Liver (tissue), 9 donors: ENCODE results near the gene SIPA1L3. TPM values are rescaled to one million over a fixed set of nuclear protein-coding genes. Genes with fewer than 3 reads are reported as not detected.

ENCODE experiments used
- DNase-seq: peaks from one replicate; pipeline ENCODE4 v3.0.0-alpha.2; 2017; ENCODE audit warnings: low spot score
- H3K27ac ChIP-seq, 2 donors: one replicate each; pipeline ENCODE4 v1.7.0; 2013; ENCODE audit warnings: inconsistent platforms in 2 of 2, low read length in 2 of 2, control low read depth in 1 of 2, low read depth in 1 of 2, mild to moderate bottlenecking in 1 of 2
- H3K27me3 ChIP-seq, 4 donors: one replicate each; pipeline versions ENCODE4 v1.6.1 to v1.7.0; 2013; ENCODE audit warnings: low read length in 3 of 4, inconsistent platforms in 1 of 4, mild to moderate bottlenecking in 1 of 4, moderate library complexity in 1 of 4; ENCODE audit not compliant: control insufficient read depth in 4 of 4, insufficient read depth in 4 of 4
- H3K36me3 ChIP-seq, 4 donors: one replicate each; pipeline versions ENCODE4 v1.6.1 to v1.7.0; 2013; ENCODE audit warnings: low read length in 3 of 4, mild to moderate bottlenecking in 3 of 4, low read depth in 1 of 4, moderate library complexity in 1 of 4; ENCODE audit not compliant: control insufficient read depth in 4 of 4, insufficient read depth in 3 of 4
- H3K4me1 ChIP-seq, 4 donors: one replicate each; pipeline versions ENCODE4 v1.6.1 to v1.7.0; 2013; ENCODE audit warnings: low read length in 3 of 4, mild to moderate bottlenecking in 3 of 4, moderate library complexity in 1 of 4; ENCODE audit not compliant: control insufficient read depth in 4 of 4, insufficient read depth in 4 of 4
- H3K4me3 ChIP-seq, 3 donors: one replicate each; pipeline versions ENCODE4 v1.6.1 to v1.7.0; 2013; ENCODE audit warnings: low read length in 3 of 3, control low read depth in 1 of 3, low read depth in 1 of 3, mild to moderate bottlenecking in 1 of 3
- H3K9ac ChIP-seq, 2 donors: one replicate each; pipeline ENCODE4 v1.7.0; 2013; ENCODE audit warnings: low read length in 2 of 2, mild to moderate bottlenecking in 2 of 2, moderate library complexity in 2 of 2, control low read depth in 1 of 2, low read depth in 1 of 2
- H3K9me3 ChIP-seq, 4 donors: one replicate each; pipeline versions ENCODE4 v1.6.1 to v1.7.0; 2013; ENCODE audit warnings: low read length in 3 of 4; ENCODE audit not compliant: control insufficient read depth in 4 of 4
- ATF3 ChIP-seq: IDR thresholded peaks from 2 replicates; pipeline ENCODE4 v1.6.1; 2016; ENCODE audit warnings: antibody characterized with exemption
- CTCF ChIP-seq: fragments of 150-350 bp; IDR thresholded peaks from 2 replicates; pipeline ENCODE4 v1.5.1; 2017; ENCODE audit warnings: improper control_type of control experiment, low read depth, low read length; ENCODE audit not compliant: missing input control
- EGR1 ChIP-seq, 2 donors: IDR thresholded peaks; 2 replicates each; pipeline ENCODE4 v1.6.1; 2016 to 2018; ENCODE audit warnings: antibody characterized with exemption in 2 of 2, low read depth in 2 of 2
- FOXA2 ChIP-seq: IDR thresholded peaks from 2 replicates; pipeline ENCODE4 v1.6.1; 2016; ENCODE audit warnings: antibody characterized with exemption
- GABPA ChIP-seq, 2 donors: IDR thresholded peaks in 1 of 2; conservative IDR thresholded peaks in 1 of 2; 2 replicates each; pipeline ENCODE4 v1.6.1; 2016; ENCODE audit warnings: antibody characterized with exemption in 2 of 2, mild to moderate bottlenecking in 1 of 2, moderate library complexity in 1 of 2
- HNF4A ChIP-seq, 2 donors: conservative IDR thresholded peaks; 2 replicates each; pipeline ENCODE4 v1.6.1; 2016; ENCODE audit warnings: antibody characterized with exemption in 2 of 2, mild to moderate bottlenecking in 2 of 2
- HNF4G ChIP-seq: IDR thresholded peaks from 2 replicates; pipeline ENCODE4 v1.6.1; 2016; ENCODE audit warnings: antibody characterized with exemption
- JUND ChIP-seq, 2 donors: IDR thresholded peaks; 2 replicates each; pipeline ENCODE4 v1.6.1; 2016; ENCODE audit warnings: antibody characterized with exemption in 2 of 2
- NR2F2 ChIP-seq: IDR thresholded peaks from 2 replicates; pipeline ENCODE4 v1.6.1; 2016; ENCODE audit warnings: antibody characterized with exemption
- RAD21 ChIP-seq, 2 donors: IDR thresholded peaks; 2 replicates each; pipeline ENCODE4 v1.6.1; 2016; ENCODE audit warnings: antibody characterized with exemption in 2 of 2, mild to moderate bottlenecking in 2 of 2
- RXRA ChIP-seq, 2 donors: IDR thresholded peaks; 2 replicates each; pipeline ENCODE4 v1.6.1; 2017 to 2018; ENCODE audit warnings: antibody characterized with exemption in 2 of 2, mild to moderate bottlenecking in 1 of 2
- SP1 ChIP-seq: IDR thresholded peaks from 2 replicates; pipeline ENCODE4 v1.6.1; 2018; ENCODE audit warnings: antibody characterized with exemption, mild to moderate bottlenecking
- YY1 ChIP-seq: IDR thresholded peaks from 2 replicates; pipeline ENCODE4 v1.6.1; 2016; ENCODE audit warnings: antibody characterized with exemption, mild to moderate bottlenecking
- ZBTB33 ChIP-seq: IDR thresholded peaks from 2 replicates; pipeline ENCODE4 v1.6.1; 2016; ENCODE audit warnings: antibody characterized with exemption
- WGBS: extraction: QIAGEN DNeasy Blood & Tissue Kit; methylation state at CpG from one replicate; pipeline ENCODE4 v1.1.7; 2013; 5-methylcytosine and 5-hydroxymethylcytosine counted together
- polyA plus RNA-seq, 2 donors: library from polyadenylated mRNA; stranded (reverse) in 1 of 2; unstranded in 1 of 2; fragments of 200-250 nt in 1 of 2; fragments of >200 nt in 1 of 2; fragmentation: Nextera tagmentation in 1 of 2; extraction: Ambion mirVana in 1 of 2; gene quantifications; one replicate each; pipeline versions ENCODE4 v1.2.1 to v1.2.3, GENCODE V29; 2013 to 2015
- total RNA-seq, 2 donors: library from RNA; depleted of rRNA; stranded (reverse); fragments of >200 nt; gene quantifications; one replicate each; pipeline ENCODE4 v1.2.3, GENCODE V29; 2014
- TF ChIP-seq, protein P1 (sequence below): IDR thresholded peaks from 2 replicates; pipeline ENCODE4 v1.6.1; 2016; ENCODE audit warnings: antibody characterized with exemption, mild to moderate bottlenecking
- TF ChIP-seq, protein P2 (sequence below): IDR thresholded peaks from 2 replicates; pipeline ENCODE4 v1.6.1; 2016; ENCODE audit warnings: antibody characterized with exemption
- donor health status: healthy.
- donor health status: healthy.
- donor health status: healthy.
- donor health status: healthy.
- donor health status: healthy.

The SIPA1L3 gene
- total and polyA plus RNA-seq, 4 donors, result 2.4 to 10.0 (median 4.4) TPM

DNA sequence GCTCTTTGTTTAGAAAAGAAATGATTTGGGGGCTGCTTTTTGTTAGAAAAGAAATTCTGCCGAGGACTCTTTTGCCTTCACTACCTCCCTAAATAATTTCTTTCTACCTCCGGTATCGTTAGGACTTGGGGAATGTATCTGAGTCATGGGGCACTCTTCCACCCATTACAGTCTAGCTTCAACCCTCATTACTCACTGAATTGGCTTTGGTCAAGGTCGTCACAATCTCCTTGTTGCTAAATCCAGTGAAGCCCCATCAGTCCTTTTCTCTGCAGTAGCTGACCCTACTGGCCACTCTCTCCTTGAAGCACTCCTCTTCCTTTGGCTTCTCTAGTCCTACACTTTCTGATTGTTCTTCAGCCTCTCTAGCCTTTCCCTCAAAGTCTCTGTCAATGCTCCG lies 34.6 kb upstream of the SIPA1L3 start:
- H3K4me3 ChIP-seq, result no peak overlapping the region
- peaks cover 0 to 3% (median under 1%) of the 10 kb centered on the region in 4 donors for H3K9me3 ChIP-seq
- no peak overlapping the region for H3K27ac ChIP-seq
- H3K36me3 ChIP-seq, result no peaks in the 10 kb centered on the region
- H3K4me1 ChIP-seq, result no peaks in the 10 kb centered on the region
- WGBS, result 71% methylated on average over 5 of the region's 5 CpGs
- no peak for DNase-seq
- no peak overlapping the region for H3K9ac ChIP-seq
- H3K27me3 ChIP-seq, result no peaks in the 10 kb centered on the region
- TF ChIP-seq NR2F2, result no peak
- TF ChIP-seq, protein P1, sequence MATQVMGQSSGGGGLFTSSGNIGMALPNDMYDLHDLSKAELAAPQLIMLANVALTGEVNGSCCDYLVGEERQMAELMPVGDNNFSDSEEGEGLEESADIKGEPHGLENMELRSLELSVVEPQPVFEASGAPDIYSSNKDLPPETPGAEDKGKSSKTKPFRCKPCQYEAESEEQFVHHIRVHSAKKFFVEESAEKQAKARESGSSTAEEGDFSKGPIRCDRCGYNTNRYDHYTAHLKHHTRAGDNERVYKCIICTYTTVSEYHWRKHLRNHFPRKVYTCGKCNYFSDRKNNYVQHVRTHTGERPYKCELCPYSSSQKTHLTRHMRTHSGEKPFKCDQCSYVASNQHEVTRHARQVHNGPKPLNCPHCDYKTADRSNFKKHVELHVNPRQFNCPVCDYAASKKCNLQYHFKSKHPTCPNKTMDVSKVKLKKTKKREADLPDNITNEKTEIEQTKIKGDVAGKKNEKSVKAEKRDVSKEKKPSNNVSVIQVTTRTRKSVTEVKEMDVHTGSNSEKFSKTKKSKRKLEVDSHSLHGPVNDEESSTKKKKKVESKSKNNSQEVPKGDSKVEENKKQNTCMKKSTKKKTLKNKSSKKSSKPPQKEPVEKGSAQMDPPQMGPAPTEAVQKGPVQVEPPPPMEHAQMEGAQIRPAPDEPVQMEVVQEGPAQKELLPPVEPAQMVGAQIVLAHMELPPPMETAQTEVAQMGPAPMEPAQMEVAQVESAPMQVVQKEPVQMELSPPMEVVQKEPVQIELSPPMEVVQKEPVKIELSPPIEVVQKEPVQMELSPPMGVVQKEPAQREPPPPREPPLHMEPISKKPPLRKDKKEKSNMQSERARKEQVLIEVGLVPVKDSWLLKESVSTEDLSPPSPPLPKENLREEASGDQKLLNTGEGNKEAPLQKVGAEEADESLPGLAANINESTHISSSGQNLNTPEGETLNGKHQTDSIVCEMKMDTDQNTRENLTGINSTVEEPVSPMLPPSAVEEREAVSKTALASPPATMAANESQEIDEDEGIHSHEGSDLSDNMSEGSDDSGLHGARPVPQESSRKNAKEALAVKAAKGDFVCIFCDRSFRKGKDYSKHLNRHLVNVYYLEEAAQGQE, result no peak
- no peak for TF ChIP-seq GABPA (IDR thresholded peaks at IDR 0.05 in 1 of 2, conservative IDR thresholded peaks at IDR 0.05 in 1 of 2)
- no peak for TF ChIP-seq RAD21 (IDR thresholded peaks at IDR 0.05)
- TF ChIP-seq, protein P2, sequence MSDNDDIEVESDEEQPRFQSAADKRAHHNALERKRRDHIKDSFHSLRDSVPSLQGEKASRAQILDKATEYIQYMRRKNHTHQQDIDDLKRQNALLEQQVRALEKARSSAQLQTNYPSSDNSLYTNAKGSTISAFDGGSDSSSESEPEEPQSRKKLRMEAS, result no peak
- no peak for TF ChIP-seq HNF4G
- TF ChIP-seq SP1, result no peak
- TF ChIP-seq ATF3, result no peak
- no peak for TF ChIP-seq HNF4A (conservative IDR thresholded peaks at IDR 0.05)
- no peak for TF ChIP-seq ZBTB33
- no peak for TF ChIP-seq FOXA2
- TF ChIP-seq CTCF, result no peak
- no peak for TF ChIP-seq EGR1 (IDR thresholded peaks at IDR 0.05; ENCODE audit: low read depth in 2 of 2)
- TF ChIP-seq JUND (IDR thresholded peaks at IDR 0.05), result no peak
- no peak for TF ChIP-seq YY1

DNA sequence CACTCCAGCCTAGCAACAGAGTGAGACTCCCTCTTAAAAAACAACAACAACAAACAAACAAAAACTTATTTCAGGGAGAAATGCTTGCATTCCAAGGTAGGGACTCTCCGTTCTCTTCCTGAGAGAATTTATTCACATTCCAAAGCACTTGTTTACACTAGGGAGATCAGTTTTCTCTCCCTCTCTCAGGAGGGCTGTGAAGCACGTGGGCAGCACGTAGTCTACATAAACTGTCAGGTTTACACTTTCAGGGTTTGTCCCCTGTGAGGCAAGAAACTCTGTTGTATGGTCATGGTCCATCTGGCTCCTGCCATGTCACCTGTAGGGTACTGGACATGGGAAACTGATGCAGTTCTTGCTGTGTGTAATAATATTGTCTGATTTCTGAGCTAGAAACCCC lies 32.2 kb upstream of the SIPA1L3 start:
- DNase-seq, result no peak
- no peak overlapping the region for H3K9ac ChIP-seq
- WGBS, result 33% methylated on average over 3 of the region's 3 CpGs
- peaks cover 0 to 3% (median under 1%) of the 10 kb centered on the region in 4 donors for H3K9me3 ChIP-seq
- no peak overlapping the region for H3K4me3 ChIP-seq
- TF ChIP-seq NR2F2 (no peak), RXRA (IDR thresholded peaks at IDR 0.05) (no peak)
- no peaks in the 10 kb centered on the region for H3K27me3 ChIP-seq
- H3K27ac ChIP-seq, result no peak overlapping the region
- H3K36me3 ChIP-seq, result no peaks in the 10 kb centered on the region
- H3K4me1 ChIP-seq, result no peaks in the 10 kb centered on the region
